Transverse colon (tissue), 3 donors: ENCODE data around the gene CCDC185.

Experiments used
- EP300 ChIP-seq: sonication (generic); formaldehyde crosslinking; IDR thresholded peaks from one replicate; pipeline ENCODE4 v1.6.1; 2017; ENCODE audit warnings: antibody characterized with exemption, low read depth
- POLR2A ChIP-seq: fragments of 450-650 bp; IDR thresholded peaks from one replicate; pipeline ENCODE4 v1.6.1; 2016; ENCODE audit warnings: antibody characterized with exemption, mild to moderate bottlenecking, moderate library complexity
- TF ChIP-seq, protein P1 (sequence below), 5 experiments: fragments of 200-600 bp in 3 of 5; fragments of 450-650 bp in 2 of 5; sonication (generic) in 3 of 5; IDR thresholded peaks; 1 replicate in 2 of 5; 2 replicates in 3 of 5; pipeline ENCODE4 v1.5.1; 2016 to 2017; ENCODE audit warnings: antibody characterized with exemption in 5 of 5, inconsistent platforms in 3 of 5, mild to moderate bottlenecking in 2 of 5, moderate library complexity in 1 of 5

DNA sequence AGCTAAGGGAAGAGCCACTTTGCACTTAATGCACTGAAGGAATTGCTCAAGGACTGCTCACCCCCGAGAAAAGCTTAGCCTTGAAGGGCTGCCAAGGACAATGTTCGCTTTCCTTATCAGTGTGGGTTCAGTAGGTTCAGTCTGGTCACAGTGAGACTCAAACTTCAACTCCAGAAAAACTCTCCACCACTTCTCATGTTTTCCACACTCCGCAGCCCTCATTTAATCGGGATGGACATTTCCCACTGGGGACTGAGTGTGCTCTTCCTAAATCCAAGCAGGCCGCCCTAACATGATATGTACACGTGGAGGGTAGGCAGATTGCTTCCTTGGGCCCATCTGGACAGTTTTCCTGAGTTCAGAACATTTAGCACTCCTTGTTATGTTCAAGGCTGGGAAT, 48.7 kb upstream of the CCDC185 start:
- TF ChIP-seq POLR2A: no peak
- TF ChIP-seq, protein P1, sequence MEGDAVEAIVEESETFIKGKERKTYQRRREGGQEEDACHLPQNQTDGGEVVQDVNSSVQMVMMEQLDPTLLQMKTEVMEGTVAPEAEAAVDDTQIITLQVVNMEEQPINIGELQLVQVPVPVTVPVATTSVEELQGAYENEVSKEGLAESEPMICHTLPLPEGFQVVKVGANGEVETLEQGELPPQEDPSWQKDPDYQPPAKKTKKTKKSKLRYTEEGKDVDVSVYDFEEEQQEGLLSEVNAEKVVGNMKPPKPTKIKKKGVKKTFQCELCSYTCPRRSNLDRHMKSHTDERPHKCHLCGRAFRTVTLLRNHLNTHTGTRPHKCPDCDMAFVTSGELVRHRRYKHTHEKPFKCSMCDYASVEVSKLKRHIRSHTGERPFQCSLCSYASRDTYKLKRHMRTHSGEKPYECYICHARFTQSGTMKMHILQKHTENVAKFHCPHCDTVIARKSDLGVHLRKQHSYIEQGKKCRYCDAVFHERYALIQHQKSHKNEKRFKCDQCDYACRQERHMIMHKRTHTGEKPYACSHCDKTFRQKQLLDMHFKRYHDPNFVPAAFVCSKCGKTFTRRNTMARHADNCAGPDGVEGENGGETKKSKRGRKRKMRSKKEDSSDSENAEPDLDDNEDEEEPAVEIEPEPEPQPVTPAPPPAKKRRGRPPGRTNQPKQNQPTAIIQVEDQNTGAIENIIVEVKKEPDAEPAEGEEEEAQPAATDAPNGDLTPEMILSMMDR (IDR thresholded peaks at IDR 0.05): no peak
- TF ChIP-seq EP300: no peak
